GM12873 (cell line): ENCODE results near the gene RALBP1.

Experiments
- CTCF ChIP-seq: IDR thresholded peaks from 2 replicates; pipeline ENCODE4 v1.5.1; 2012; ENCODE audit warnings: low read depth, mild to moderate bottlenecking, moderate library complexity, low read length, control low read depth; ENCODE audit not compliant: insufficient read depth; ENCODE audit errors: missing control alignments

The RALBP1 gene

GRCh38 chr18:9446839-9447238, 28.5 kb upstream of the RALBP1 start:
- TF ChIP-seq CTCF = no peak

GRCh38 chr18:9447334-9447733, 28.0 kb upstream of the RALBP1 start:
- TF ChIP-seq CTCF = no peak

- no peak for TF ChIP-seq CTCF
These were observed 25.5 kb upstream of the RALBP1 start for GRCh38 chr18:9449600-9450414.

DNA sequence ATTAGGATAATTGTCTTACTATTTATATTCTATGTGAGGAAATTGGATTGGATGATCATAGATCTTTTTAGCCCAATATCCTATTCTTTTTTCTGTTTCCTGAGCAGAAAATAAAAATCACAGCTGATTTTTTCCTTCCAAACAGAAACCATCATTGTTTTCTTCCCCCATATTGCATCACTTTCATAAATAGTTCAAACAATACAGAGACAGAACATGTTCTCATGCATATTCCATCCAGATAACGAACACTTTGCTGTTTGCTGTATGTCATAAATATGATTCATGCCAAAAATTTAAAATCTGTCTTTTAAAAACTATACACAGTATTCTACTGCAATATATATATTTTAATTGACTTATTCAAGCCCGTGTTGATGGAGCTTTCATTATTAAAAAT, 22.0 kb upstream of the RALBP1 start:
- TF ChIP-seq CTCF = no peak

- no peak for TF ChIP-seq CTCF
These were observed 21.1 kb upstream of the RALBP1 start for GRCh38 chr18:9454061-9454703.

DNA sequence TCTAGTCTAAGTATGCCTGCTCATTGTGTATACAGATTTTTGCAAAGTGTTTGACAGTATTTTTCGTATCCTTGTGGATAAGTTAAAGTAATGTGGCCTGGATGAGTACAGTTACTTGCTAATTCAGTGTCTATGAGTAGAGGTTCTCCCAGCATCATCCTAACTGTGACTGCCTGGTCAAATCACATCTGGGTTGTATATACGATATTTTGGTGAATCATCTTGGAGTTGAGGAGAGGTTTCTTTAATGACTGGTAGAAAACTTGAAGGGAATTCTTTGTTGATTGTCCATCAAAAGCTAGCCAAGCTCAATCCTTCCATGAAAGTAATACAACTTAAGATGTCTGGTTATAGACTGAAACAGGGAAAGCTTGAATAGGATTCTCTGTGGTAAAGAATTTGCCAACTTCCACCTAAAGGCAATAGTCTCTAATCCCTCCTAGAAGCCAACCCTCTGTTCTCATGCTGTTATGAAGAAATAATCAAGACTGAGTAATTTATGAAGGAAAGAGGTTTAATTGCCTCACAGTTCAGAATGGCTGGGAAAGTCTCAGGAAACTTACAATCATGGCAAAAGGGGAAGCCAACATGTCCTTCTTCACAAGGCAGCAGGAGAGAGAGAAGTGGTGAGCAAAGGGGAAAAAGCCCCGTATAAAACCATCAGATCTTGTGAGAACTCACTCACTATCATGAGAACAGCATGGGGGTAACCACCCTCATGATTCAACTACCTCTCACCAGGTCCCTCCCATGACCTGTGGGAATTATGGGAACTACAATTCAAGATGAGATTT, 19.4 kb upstream of the RALBP1 start:
- no peak for TF ChIP-seq CTCF

- no peak for TF ChIP-seq CTCF
These were observed 9.2 kb upstream of the RALBP1 start for GRCh38 chr18:9466127-9466526.
